Anterior cingulate cortex (tissue), 58 donors: ENCODE results near the gene NUP210L.

Experiments used
- DNase-seq, 58 donors: peaks; one replicate each; lab custom pipeline; 2025; lab: John Stamatoyannopoulos, UW

NUP210L gene

GRCh38 chr1:153970346-153970745 is 184.5 kb downstream of the NUP210L start:
- DNase-seq = no peak

- no peak for DNase-seq
Measured at GRCh38 chr1:153968972-153969371, 185.9 kb downstream of the NUP210L start.

- no peak for DNase-seq
Measured at GRCh38 chr1:153968408-153968807, 186.5 kb downstream of the NUP210L start.

GRCh38 chr1:153968000-153968363 is 186.9 kb downstream of the NUP210L start:
- peak in 2 of 58 donors; percentile 44 to 54 for DNase-seq

GRCh38 chr1:153967107-153967999 is 187.5 kb downstream of the NUP210L start, which contains the start of gene CREB3L4:
Gene CREB3L4, plus strand, starts transcription at chr1:153967902. Its CDS starts 624 bp downstream, at chr1:153968526.
- peak; percentile 66 to 96 (median 88) for DNase-seq

GRCh38 chr1:153963850-153964331 is 191.0 kb downstream of the NUP210L start:
- peak in 8 of 58 donors; percentile 16 to 52 (median 42) for DNase-seq

GRCh38 chr1:153963030-153963849 is 191.6 kb downstream of the NUP210L start, which contains the start of gene SLC39A1:
Gene SLC39A1, minus strand, starts transcription at chr1:153963537. Its CDS starts 822 bp downstream, at chr1:153962715.
- peak; percentile 71 to 99 (median 96) for DNase-seq

- DNase-seq = peak in 2 of 58 donors; percentile 10 to 12
Measured at GRCh38 chr1:153962088-153963029, 192.5 kb downstream of the NUP210L start.

- no peak for DNase-seq
Measured at GRCh38 chr1:153961421-153961820, 193.5 kb downstream of the NUP210L start.

GRCh38 chr1:153960206-153960605 is 194.7 kb downstream of the NUP210L start:
- DNase-seq = no peak

GRCh38 chr1:153959454-153959853 is 195.4 kb downstream of the NUP210L start:
- DNase-seq = peak in 2 of 58 donors; percentile 7 to 10

GRCh38 chr1:153958961-153959260 is 196.0 kb downstream of the NUP210L start:
- DNase-seq = peak in 1 of 58 donors; percentile 44

- DNase-seq = peak; percentile 81 to 99 (median 98)
Measured at GRCh38 chr1:153958111-153958960, 196.5 kb downstream of the NUP210L start, which contains the start of gene CRTC2. Gene CRTC2, minus strand, starts transcription at chr1:153958612. Its CDS starts 115 bp downstream, at chr1:153958497.

- peak in 1 of 58 donors; percentile 37 for DNase-seq
Measured at GRCh38 chr1:153957744-153958110, 197.1 kb downstream of the NUP210L start.

- no peak for DNase-seq
Measured at GRCh38 chr1:153956997-153957715, 197.7 kb downstream of the NUP210L start.

GRCh38 chr1:153954826-153955225 is 200.0 kb downstream of the NUP210L start:
- DNase-seq = no peak

- DNase-seq = no peak
Measured at GRCh38 chr1:153953859-153954365, 201.0 kb downstream of the NUP210L start.

- no peak for DNase-seq
Measured at GRCh38 chr1:153951801-153952200, 203.1 kb downstream of the NUP210L start.
